ENCODE results near the gene CETP.

Gene CETP

DNA sequence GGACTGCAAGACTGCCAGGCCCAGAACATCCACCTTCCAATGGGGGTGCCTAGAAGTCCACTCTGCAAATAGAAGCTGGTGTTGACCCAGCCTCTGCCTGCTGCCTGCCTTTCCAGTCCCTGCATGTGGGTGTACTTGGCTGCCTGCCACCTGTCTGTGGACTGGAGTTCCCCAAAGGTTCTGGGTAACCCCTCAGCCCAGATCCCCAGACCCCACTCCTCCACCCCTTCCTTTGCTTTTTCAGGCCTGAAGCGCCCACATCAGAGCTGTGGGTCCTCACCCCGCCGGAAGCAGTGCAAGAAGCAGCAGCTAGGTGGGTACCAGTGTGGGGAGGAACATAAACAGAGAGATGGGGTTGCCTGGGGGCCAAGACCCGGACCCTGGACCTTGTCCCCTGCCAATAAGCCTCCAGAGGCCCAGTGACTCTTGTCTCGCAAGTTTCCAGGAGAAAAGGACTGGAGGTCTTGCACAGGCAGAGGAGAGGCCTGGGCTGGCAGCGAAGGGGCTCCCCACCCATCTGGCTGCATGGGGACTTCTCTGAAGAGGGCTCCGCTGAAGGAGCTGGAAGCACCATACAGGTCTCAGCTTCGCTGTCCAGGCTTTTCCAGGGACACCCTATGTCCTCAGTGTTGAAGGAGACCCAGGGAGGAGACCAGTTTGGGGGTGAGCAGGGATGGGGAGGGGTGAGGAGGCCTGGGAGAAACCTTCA, 61.9 kb downstream of the CETP start:
- DNase-seq, result no peak

DNA sequence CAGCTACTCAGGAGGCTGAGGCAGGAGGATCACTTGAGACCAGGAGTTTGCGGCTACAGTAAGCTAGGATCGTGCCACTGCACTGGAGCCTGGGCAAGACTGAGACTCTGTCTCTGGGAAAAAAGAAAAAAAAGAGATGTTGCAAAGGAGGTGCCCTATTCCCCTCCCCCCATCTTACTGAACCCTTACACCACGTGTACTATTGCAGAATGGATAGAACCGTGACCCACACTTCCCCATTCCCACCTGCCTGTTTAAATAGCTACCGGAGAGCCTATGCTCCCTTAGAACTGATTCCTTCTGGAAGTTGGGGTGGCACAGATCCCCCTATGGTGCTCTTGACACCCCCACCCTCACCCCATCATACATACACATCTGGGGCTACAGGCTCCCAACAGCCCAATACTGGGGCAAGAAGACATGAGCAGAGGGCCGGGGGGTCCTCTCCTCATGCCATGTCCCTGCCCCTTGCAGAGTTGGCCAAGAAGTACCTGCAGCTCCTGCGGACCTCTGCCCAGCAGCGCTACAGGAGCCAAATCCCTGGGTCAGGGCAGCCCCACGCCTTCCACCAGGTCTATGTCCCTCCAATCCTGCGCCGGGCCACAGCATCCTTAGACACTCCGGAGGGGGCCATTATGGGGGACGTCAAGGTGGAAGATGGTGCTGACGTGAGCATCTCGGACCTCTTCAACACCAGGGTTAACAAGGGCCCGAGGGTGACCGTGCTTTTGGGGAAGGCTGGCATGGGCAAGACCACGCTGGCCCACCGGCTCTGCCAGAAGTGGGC, 63.3 kb downstream of the CETP start:
- DNase-seq, result no peak

DNA sequence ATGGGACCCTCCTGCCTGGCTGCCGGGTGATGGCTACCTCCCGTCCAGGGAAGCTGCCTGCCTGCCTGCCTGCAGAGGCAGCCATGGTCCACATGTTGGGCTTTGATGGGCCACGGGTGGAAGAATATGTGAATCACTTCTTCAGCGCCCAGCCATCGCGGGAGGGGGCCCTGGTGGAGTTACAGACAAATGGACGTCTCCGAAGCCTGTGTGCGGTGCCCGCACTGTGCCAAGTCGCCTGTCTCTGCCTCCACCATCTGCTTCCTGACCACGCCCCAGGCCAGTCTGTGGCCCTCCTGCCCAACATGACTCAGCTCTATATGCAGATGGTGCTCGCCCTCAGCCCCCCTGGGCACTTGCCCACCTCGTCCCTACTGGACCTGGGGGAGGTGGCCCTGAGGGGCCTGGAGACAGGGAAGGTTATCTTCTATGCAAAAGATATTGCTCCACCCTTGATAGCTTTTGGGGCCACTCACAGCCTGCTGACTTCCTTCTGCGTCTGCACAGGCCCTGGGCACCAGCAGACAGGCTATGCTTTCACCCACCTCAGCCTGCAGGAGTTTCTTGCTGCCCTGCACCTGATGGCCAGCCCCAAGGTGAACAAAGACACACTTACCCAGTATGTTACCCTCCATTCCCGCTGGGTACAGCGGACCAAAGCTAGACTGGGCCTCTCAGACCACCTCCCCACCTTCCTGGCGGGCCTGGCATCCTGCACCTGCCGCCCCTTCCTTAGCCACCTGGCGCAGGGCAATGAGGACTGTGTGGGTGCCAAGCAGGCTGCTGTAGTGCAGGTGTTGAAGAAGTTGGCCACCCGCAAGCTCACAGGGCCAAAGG, 64.4 kb downstream of the CETP start:
- no peak for DNase-seq

DNA sequence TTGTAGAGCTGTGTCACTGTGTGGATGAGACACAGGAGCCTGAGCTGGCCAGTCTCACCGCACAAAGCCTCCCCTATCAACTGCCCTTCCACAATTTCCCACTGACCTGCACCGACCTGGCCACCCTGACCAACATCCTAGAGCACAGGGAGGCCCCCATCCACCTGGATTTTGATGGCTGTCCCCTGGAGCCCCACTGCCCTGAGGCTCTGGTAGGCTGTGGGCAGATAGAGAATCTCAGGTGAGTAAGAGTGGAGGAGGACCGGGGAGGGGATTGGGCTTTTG, 65.0 kb downstream of the CETP start:
- no peak for DNase-seq

DNA sequence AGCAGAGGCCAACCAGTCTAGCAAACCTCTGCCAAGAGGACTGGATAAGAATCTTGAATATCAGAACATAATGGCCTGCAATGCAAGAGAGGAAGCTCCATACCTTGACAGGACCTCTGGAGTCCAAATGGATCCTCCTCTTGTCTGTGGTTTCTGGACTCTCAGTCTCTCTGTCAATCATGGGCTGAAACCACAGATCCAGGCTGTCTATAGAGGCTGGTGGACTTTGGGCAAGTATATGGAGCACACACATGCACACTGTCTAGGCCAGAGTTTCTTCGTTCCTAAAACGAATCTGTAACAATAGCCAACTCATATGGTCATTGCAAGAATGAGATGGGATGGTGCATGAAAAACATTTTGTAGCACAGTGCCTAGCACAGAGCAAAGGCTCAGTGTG, 65.3 kb downstream of the CETP start:
- no peak for DNase-seq

DNA sequence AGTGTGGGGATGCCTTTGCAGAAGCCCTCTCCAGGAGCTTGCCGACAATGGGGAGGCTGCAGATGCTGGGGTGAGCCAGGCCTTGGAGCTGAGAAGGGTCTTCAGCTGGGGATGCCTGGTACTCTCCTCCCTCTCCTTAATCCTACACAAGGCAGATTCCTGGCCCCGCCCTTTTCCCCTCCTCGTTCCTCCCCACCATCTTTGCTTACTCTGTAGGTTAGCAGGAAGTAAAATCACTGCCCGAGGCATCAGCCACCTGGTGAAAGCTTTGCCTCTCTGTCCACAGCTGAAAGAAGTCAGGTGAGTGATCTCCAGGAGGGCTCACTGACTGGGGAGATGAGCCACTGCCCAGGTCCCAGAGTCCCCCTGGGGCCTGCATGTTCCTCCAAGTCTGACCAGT, 66.3 kb downstream of the CETP start:
- DNase-seq, result no peak

DNA sequence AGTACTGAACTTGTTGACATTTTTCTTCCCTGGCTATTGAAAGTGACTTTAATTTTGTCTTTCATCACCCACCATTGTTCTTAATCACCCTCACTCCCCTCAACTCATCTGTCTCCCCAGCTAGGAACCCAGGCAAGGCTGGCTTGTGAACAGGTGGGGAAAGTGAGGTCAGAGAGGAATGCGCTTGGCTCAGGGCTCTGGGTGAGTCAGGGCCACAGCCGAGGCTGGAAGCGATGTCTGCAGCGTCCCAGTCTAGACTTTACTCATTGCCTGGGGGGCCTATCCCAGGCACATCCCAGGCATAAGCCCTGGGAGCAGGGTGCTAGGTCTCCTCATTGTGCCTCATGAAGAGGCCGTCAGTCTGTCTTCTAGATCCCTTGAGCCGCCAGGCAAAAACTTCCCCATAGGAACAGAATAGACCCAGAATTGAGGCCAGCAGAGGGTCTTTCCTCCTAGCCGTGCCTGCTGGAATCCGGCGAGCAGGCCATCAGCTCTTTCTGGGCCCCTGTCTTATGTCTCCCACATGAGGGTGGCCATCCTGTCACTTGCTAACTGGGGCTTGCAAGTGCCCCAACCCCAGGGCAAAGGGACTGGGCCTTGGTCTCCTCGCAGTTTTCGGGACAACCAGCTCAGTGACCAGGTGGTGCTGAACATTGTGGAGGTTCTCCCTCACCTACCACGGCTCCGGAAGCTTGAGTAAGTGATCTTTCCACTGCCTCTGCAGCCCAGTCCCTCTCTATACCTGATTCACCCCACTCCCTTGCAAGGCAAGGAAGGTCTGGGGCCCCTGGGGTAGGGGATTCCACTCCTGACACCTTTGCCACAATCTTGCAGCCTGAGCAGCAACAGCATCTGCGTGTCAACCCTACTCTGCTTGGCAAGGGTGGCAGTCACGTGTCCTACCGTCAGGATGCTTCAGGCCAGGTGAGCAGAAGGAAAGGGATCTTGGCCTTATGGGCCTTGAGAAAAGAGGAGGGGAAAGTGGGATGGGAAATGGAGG, 67.7 kb downstream of the CETP start:
- no peak for DNase-seq

DNA sequence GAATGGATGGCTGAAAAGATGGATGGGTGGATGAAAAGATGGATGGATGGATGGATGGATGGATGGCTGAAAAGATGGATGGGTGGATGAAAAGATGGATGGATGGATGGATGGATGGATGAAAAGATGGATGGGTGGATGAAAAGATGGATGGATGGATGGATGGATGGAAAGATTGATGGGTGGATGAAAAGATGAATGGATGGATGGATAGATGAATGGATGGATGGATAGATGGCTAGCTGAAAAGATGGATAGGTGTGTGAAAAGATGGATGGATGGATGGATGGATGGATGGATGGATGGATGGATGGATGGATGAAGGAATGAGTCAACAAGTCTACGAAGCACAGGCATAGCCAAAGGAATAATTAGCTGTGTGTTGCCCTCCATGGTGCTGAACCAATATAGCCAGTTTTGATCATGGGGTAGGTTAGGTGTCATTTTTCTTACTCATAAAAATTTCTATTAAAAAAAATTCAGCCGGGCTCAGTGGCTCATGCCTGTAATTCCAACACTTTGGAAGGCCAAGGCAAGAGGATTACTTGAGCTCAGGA, 68.7 kb downstream of the CETP start:
- no peak for DNase-seq

DNA sequence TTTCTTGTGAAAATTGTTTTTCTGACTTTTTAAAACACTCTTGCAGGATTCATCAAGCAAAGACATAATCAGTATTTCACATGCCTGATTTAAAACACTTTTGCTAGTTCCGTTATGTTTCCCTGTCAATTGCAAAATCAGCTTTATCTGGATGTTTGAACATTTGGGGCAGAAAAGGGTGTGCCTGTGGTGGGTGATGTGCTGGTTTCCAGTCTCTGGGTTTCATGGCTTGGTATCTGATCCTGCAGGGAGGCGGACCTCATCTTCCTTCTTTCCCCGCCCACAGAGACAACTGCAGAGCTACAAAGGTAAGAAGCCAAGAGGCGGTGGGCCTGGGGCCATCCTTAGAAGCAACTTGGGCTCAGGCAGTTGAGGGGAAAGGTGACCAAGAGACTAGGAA, 69.4 kb downstream of the CETP start:
- no peak for DNase-seq

DNA sequence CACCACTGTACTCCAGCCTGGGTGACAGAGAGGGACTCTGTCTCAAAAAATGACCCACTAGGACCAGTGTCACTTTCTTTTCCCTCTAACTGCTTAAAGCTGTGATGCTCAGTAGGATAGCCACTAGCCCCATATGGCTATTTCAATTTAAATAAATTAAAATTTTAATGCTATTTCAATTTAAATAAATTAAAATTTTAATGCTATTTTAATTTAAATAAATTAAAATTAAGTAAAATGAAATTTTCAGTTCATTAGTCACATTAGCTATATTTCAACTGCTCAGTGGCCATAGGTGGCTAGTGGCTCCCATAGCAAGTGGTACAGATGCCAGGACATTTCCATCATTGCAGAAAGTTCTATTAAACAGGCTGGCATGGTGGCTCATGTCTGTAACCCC, 70.6 kb downstream of the CETP start:
- no peak for DNase-seq

DNA sequence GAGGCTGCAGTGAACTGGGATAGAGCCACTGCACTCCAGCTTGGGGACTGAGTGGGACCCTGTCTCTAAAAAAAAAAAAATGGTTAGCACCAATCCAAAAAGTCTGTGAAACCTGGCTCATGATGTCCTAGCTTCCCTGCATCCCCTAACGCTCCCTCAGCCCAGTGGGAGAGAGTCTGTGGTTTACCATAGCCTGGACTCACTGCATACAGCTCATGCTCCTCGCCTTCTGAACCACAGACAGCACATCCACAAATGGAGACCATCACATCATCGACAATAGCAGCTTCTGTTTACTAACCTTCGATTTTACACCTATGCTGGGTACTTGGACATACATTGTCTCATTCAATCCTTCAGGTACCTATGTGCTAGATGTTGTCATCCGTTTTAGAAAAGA, 71.2 kb downstream of the CETP start:
- DNase-seq, result no peak
